Naive thymus-derived CD4-positive, alpha-beta T cell (primary cell): Measurements from ENCODE around the gene KCNK13. TPM values are rescaled to one million over a fixed set of nuclear protein-coding genes. Genes with fewer than 3 reads are reported as not detected.
"Not testable (repeated sequence)": the region's sequence is repeated elsewhere in the genome, so short reads cannot be mapped to it uniquely, and the experiment has no call there.

ENCODE experiments used
- ATAC-seq: fragments of 150-1000 bp; cut with Tn5 transposase; 2 replicates; pipeline ENCODE4 v1.10.0; 2021; ENCODE audit warnings: mild to moderate bottlenecking, moderate library complexity
- CTCF ChIA-PET: fragments of 350-600 bp; sonication (Branson Sonifier 250); formaldehyde crosslinking; loops from one replicate; lab custom pipeline; 2021; ENCODE audit warnings: antibody characterized with exemption; lab: Charles Lee
- POLR2A ChIA-PET: fragments of 350-600 bp; sonication (Branson Sonifier 250); formaldehyde crosslinking; loops from one replicate; lab custom pipeline; 2021; ENCODE audit warnings: antibody characterized with exemption, inconsistent platforms; lab: Charles Lee
- DNase-seq, 9 donors: peaks; one replicate each; pipeline versions ENCODE4 v3.0.0 to v3.0.0-alpha.2; 2020 to 2022; ENCODE audit warnings: mixed read lengths in 1 of 9
- H3K27ac ChIP-seq: one replicate; pipeline ENCODE4 v1.7.0; 2013; ENCODE audit warnings: mild to moderate bottlenecking, low read depth, low read length, moderate library complexity
- H3K27me3 ChIP-seq, 2 donors: one replicate each; pipeline ENCODE4 v1.7.0; 2013; ENCODE audit warnings: low read length in 2 of 2, mild to moderate bottlenecking in 2 of 2, moderate library complexity in 2 of 2; ENCODE audit not compliant: control insufficient read depth in 2 of 2, insufficient read depth in 2 of 2
- H3K36me3 ChIP-seq, 3 experiments: 1 replicate in 2 of 3; 2 replicates in 1 of 3; pipeline ENCODE4 v1.7.0; 2013; ENCODE audit warnings: low read length in 3 of 3, mild to moderate bottlenecking in 3 of 3, moderate library complexity in 1 of 3; ENCODE audit not compliant: insufficient read depth in 3 of 3, control insufficient read depth in 2 of 3
- H3K4me1 ChIP-seq, 2 donors: one replicate each; pipeline ENCODE4 v1.7.0; 2013; ENCODE audit warnings: low read length in 2 of 2, mild to moderate bottlenecking in 2 of 2, moderate library complexity in 1 of 2; ENCODE audit not compliant: control insufficient read depth in 2 of 2, insufficient read depth in 2 of 2
- H3K4me3 ChIP-seq: 2 replicates; pipeline ENCODE4 v1.7.0; 2013; ENCODE audit warnings: mild to moderate bottlenecking, low read length
- H3K9me3 ChIP-seq, 3 experiments: 1 replicate in 2 of 3; 2 replicates in 1 of 3; pipeline ENCODE4 v1.7.0; 2013; ENCODE audit warnings: low read length in 3 of 3; ENCODE audit not compliant: control insufficient read depth in 2 of 3
- H3K27ac Mint-ChIP-seq, 9 donors: one replicate each; pipeline ENCODE4 v1.8.0; 2020 to 2022; ENCODE audit warnings: mixed read lengths in 9 of 9, mild to moderate bottlenecking in 8 of 9, moderate library complexity in 5 of 9, inconsistent platforms in 2 of 9
- H3K27me3 Mint-ChIP-seq, 5 donors: one replicate each; pipeline ENCODE4 v1.8.0; 2021 to 2022; ENCODE audit warnings: mixed read lengths in 5 of 5, mild to moderate bottlenecking in 1 of 5
- H3K36me3 Mint-ChIP-seq, 5 donors: one replicate each; pipeline ENCODE4 v1.8.0; 2020 to 2022; ENCODE audit warnings: mixed read lengths in 5 of 5, mild to moderate bottlenecking in 3 of 5, inconsistent platforms in 1 of 5
- H3K4me1 Mint-ChIP-seq, 7 donors: one replicate each; pipeline ENCODE4 v1.8.0; 2020 to 2022; ENCODE audit warnings: mixed read lengths in 7 of 7, mild to moderate bottlenecking in 3 of 7, inconsistent platforms in 1 of 7
- H3K4me3 Mint-ChIP-seq, 10 donors: one replicate each; pipeline ENCODE4 v1.8.0; 2020 to 2022; ENCODE audit warnings: mild to moderate bottlenecking in 10 of 10, mixed read lengths in 10 of 10, moderate library complexity in 6 of 10, inconsistent platforms in 2 of 10
- H3K9me3 Mint-ChIP-seq, 11 donors: one replicate each; pipeline ENCODE4 v1.8.0; 2020 to 2022; ENCODE audit warnings: mixed read lengths in 11 of 11, mild to moderate bottlenecking in 4 of 11, inconsistent platforms in 1 of 11, moderate library complexity in 1 of 11
- intact Hi-C, 2 donors: fragments of 100-400 bp; cut with micrococcal nuclease; formaldehyde crosslinking; loops; one replicate each; pipeline ENCODE4 v1.15.1; 2023
- polyA plus RNA-seq, 2 donors: library from polyadenylated mRNA; unstranded; fragments of 300-500 nt; fragmentation: Illumina TruSeq; gene quantifications; one replicate each; pipeline ENCODE4 v1.2.3, GENCODE V29; 2021
- total RNA-seq, 6 experiments: library from RNA in 5 of 6; stranded (reverse) in 5 of 6; gene quantifications; 1 replicate in 5 of 6; 2 replicates in 1 of 6; pipeline ENCODE4 v1.2.3 and lab custom pipeline; 2021 to 2026

Gene KCNK13
- total and polyA plus RNA-seq, 7 experiments from 2014 or later: 0.19 to 0.73 (median 0.27) TPM; not detected in 4

GRCh38 chr14:90228478-90228877, 166.7 kb downstream of the KCNK13 start:
- H3K4me3 Mint-ChIP-seq: no peak overlapping the region
- no peaks in the 10 kb centered on the region for H3K4me1 Mint-ChIP-seq
- H3K9me3 Mint-ChIP-seq: peaks cover 0 to 14% (median 5%) of the 10 kb centered on the region in 11 donors
- Histone ChIP-seq H3K27ac (no peak overlapping the region), H3K9me3 (no peaks in the 10 kb centered on the region), H3K27me3 (no peaks in the 10 kb centered on the region), H3K4me3 (no peak overlapping the region), H3K36me3 (no peaks in the 10 kb centered on the region), H3K4me1 (no peaks in the 10 kb centered on the region)
- H3K27ac Mint-ChIP-seq: no peak overlapping the region
- DNase-seq (no peak), ATAC-seq (no peak)
- peaks cover 3 to 23% (median 16%) of the 10 kb centered on the region in 5 donors for H3K27me3 Mint-ChIP-seq
- no peaks in the 10 kb centered on the region for H3K36me3 Mint-ChIP-seq
- intact Hi-C loops: no loop called here
- CTCF ChIA-PET: no interaction called here
- POLR2A ChIA-PET: no interaction called here

DNA sequence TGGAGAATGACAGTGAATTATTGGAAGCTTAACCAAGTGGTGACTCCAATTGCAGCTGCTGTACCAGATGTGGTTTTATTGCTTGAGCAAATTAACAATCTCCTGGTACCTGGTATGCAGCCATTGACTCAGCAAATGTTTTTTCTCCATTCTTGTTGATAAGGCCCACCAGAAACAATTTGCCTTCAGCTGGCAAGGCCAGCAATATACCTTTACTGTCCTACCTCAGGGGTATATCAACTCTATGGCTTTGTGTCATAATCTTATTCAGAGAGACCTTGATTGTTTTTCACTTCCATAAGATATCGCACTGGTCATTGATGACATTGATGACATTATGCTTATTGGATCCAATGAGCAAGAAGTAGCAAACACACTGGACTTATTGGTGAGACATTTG, 168.1 kb downstream of the KCNK13 start:
- H3K27ac ChIP-seq, H3K27ac Mint-ChIP-seq, H3K4me1 Mint-ChIP-seq, H3K36me3 Mint-ChIP-seq, ATAC-seq, DNase-seq, POLR2A ChIA-PET, H3K4me1 ChIP-seq, H3K36me3 ChIP-seq, H3K9me3 Mint-ChIP-seq, H3K27me3 ChIP-seq, H3K4me3 ChIP-seq, H3K4me3 Mint-ChIP-seq, H3K9me3 ChIP-seq: not testable (repeated sequence)
- intact Hi-C loops: loop anchor here (10.0 kb wide), 1 partner anchor 1205 kb away; no protein-coding TSS in a partner anchor
- CTCF ChIA-PET: interaction anchor here (0.6 kb wide), 2 partner anchors 74 to 522 kb away, joined by 4 to 5 read pairs; no protein-coding TSS in a partner anchor
- H3K27me3 Mint-ChIP-seq: peaks cover 10 to 17% (median 14%) of the 10 kb centered on the region in 5 donors

Other genes starting within 250 kb of the KCNK13 start
- gene EFCAB11, start 107.3 kb upstream of the KCNK13 start, total RNA-seq: 1 to 10 TPM; 1.2 to 8.5 (median 1.9) TPM
- gene EFCAB11, start 107.3 kb upstream of the KCNK13 start, polyA plus RNA-seq: 1 to 10 TPM; 1.9 to 3.0 TPM
- gene TDP1, start 106.1 kb upstream of the KCNK13 start, total RNA-seq: 10 to 100 TPM; 61.7 to 69.2 (median 62.3) TPM
- 10 to 100 TPM; 39.0 to 50.6 TPM for gene TDP1, start 106.1 kb upstream of the KCNK13 start, polyA plus RNA-seq
- 100 to 1,000 TPM in 1 of 5 experiments, 10 to 100 TPM in 4; 47.9 to 101 (median 58.2) TPM for gene PSMC1, start 194.6 kb downstream of the KCNK13 start, total RNA-seq
- gene PSMC1, start 194.6 kb downstream of the KCNK13 start, polyA plus RNA-seq: 10 to 100 TPM; 88.4 to 97.3 TPM